Measurements from ENCODE around the gene AGPAT2. TPM values are rescaled to one million over a fixed set of nuclear protein-coding genes. Genes with fewer than 3 reads are reported as not detected.

Gene AGPAT2
- total RNA-seq (ENCODE audit: low replicate concordance): 6.2 and 29.0 TPM in 2 replicates

- H3K4me3 ChIP-seq (ENCODE audit: low read depth, low read length): peak within 1 kb of the TSS; percentile 78
- DNase-seq (ENCODE audit: low read depth): peak; percentile 32
- no peak for TF ChIP-seq CTCF (IDR thresholded peaks at IDR 0.05; ENCODE audit: insufficient read depth, low read length)
These were observed at the start of gene AGPAT2 for GRCh38 chr9:136686794-136687711. Gene AGPAT2 (minus strand): TSS chr9:136687457. CDS start chr9:136687357, 100 bp downstream.

- H3K4me3 ChIP-seq (ENCODE audit: low read depth, low read length): no peak overlapping the region
- no peak for TF ChIP-seq CTCF (IDR thresholded peaks at IDR 0.05; ENCODE audit: insufficient read depth, low read length)
- DNase-seq (ENCODE audit: low read depth): no peak
These were observed 48.7 kb upstream of the AGPAT2 start for GRCh38 chr9:136735812-136736480.

GRCh38 chr9:136734837-136735496 is 47.7 kb upstream of the AGPAT2 start:
- no peak overlapping the region for H3K4me3 ChIP-seq (ENCODE audit: low read depth, low read length)
- no peak for TF ChIP-seq CTCF (IDR thresholded peaks at IDR 0.05; ENCODE audit: insufficient read depth, low read length)
- no peak for DNase-seq (ENCODE audit: low read depth)

GRCh38 chr9:136733611-136734010 is 46.4 kb upstream of the AGPAT2 start:
- DNase-seq (ENCODE audit: low read depth): no peak
- no peak overlapping the region for H3K4me3 ChIP-seq (ENCODE audit: low read depth, low read length)
- TF ChIP-seq CTCF (IDR thresholded peaks at IDR 0.05; ENCODE audit: insufficient read depth, low read length): no peak

- DNase-seq (ENCODE audit: low read depth): no peak
- TF ChIP-seq CTCF (IDR thresholded peaks at IDR 0.05; ENCODE audit: insufficient read depth, low read length): no peak
- H3K4me3 ChIP-seq (ENCODE audit: low read depth, low read length): no peak overlapping the region
These were observed 45.4 kb upstream of the AGPAT2 start for GRCh38 chr9:136732444-136733178.

- TF ChIP-seq CTCF (IDR thresholded peaks at IDR 0.05; ENCODE audit: insufficient read depth, low read length): no peak
- H3K4me3 ChIP-seq (ENCODE audit: low read depth, low read length): no peak overlapping the region
- DNase-seq (ENCODE audit: low read depth): no peak
These were observed 42.7 kb upstream of the AGPAT2 start for GRCh38 chr9:136729926-136730325.

Data from fibroblast of the aortic adventitia (primary cell).